ENCODE results near the gene RNF4. TPM values are rescaled to one million over a fixed set of nuclear protein-coding genes. Genes with fewer than 3 reads are reported as not detected.
A peak's percentile ranks its signal among the peaks of the same experiment; 100 is the strongest.

Gene RNF4
- total and polyA plus RNA-seq, 10 of the 15 experiments (the other 5 are each of a cell fraction or from before 2014, with no cell fraction given) = 34.9 to 145 (median 76.1) TPM

- no peak for TF ChIP-seq ASH2L (IDR thresholded peaks at IDR 0.05; ENCODE audit: borderline replicate concordance, low read depth)
- no peak for TF ChIP-seq NR2C2 (IDR thresholded peaks at IDR 0.05; ENCODE audit: borderline replicate concordance, control insufficient read depth, insufficient read length, low read depth)
- TF ChIP-seq NBN (IDR thresholded peaks at IDR 0.05) = no peak
- peak; percentile 93 for TF ChIP-seq CREB1 (IDR thresholded peaks at IDR 0.05; ENCODE audit: low read depth)
- TF ChIP-seq SRF (IDR thresholded peaks at IDR 0.05; ENCODE audit: low read depth in 2 of 2, low read length in 2 of 2) = no peak
- no peak for TF ChIP-seq RCOR1 (conservative IDR thresholded peaks at IDR 0.05; ENCODE audit: low read depth, low read length)
- no peak for TF ChIP-seq NFIC (IDR thresholded peaks at IDR 0.05; ENCODE audit: low read depth, low read length)
- no peak for TF ChIP-seq PAX5 (IDR thresholded peaks at IDR 0.05; ENCODE audit: borderline replicate concordance, low read depth, low read length)
- TF ChIP-seq RFX5 (IDR thresholded peaks at IDR 0.05; ENCODE audit: low read depth, low read length) = no peak
- TF ChIP-seq, protein P1, sequence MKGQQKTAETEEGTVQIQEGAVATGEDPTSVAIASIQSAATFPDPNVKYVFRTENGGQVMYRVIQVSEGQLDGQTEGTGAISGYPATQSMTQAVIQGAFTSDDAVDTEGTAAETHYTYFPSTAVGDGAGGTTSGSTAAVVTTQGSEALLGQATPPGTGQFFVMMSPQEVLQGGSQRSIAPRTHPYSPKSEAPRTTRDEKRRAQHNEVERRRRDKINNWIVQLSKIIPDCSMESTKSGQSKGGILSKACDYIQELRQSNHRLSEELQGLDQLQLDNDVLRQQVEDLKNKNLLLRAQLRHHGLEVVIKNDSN (IDR thresholded peaks at IDR 0.05; ENCODE audit: borderline replicate concordance, extremely low read length, insufficient read depth, low read depth, low read length) = no peak
- no peak for TF ChIP-seq RB1 (IDR thresholded peaks at IDR 0.05; ENCODE audit: borderline replicate concordance)
- TF ChIP-seq ETV6 (conservative IDR thresholded peaks at IDR 0.05 in 1 of 2, IDR thresholded peaks at IDR 0.05 in 1 of 2; ENCODE audit: borderline replicate concordance in 1 of 2, low read depth in 1 of 2) = no peak
- no peak for TF ChIP-seq ZBTB4 (CRISPR knock-in tag; IDR thresholded peaks at IDR 0.05)
- TF ChIP-seq MTA2 (IDR thresholded peaks at IDR 0.05; ENCODE audit: low read depth) = no peak
- TF ChIP-seq TARDBP (IDR thresholded peaks at IDR 0.05; ENCODE audit: borderline replicate concordance) = peak; percentile 84; the same call in 1 of the 2 replicates
- TF ChIP-seq, protein P2, sequence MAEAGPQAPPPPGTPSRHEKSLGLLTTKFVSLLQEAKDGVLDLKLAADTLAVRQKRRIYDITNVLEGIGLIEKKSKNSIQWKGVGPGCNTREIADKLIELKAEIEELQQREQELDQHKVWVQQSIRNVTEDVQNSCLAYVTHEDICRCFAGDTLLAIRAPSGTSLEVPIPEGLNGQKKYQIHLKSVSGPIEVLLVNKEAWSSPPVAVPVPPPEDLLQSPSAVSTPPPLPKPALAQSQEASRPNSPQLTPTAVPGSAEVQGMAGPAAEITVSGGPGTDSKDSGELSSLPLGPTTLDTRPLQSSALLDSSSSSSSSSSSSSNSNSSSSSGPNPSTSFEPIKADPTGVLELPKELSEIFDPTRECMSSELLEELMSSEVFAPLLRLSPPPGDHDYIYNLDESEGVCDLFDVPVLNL (IDR thresholded peaks at IDR 0.05; ENCODE audit: low read depth, low read length) = 0 out of 2 replicates have a peak, but pooled peaks have one; percentile 18
- no peak for TF ChIP-seq ZNF622 (IDR thresholded peaks at IDR 0.05)
- peak; percentile 74 to 87; a peak in 3 of 4 replicates for TF ChIP-seq BHLHE40 (IDR thresholded peaks at IDR 0.05; ENCODE audit: borderline replicate concordance in 1 of 2, low read depth in 2 of 2, low read length in 1 of 2)
- TF ChIP-seq MYB (IDR thresholded peaks at IDR 0.05; ENCODE audit: borderline replicate concordance, low read depth, low read length) = peak; percentile 87; the same call in 1 of the 2 replicates
- TF ChIP-seq IKZF2 (IDR thresholded peaks at IDR 0.05) = no peak
- TF ChIP-seq ZZZ3 (IDR thresholded peaks at IDR 0.05; ENCODE audit: control insufficient read depth, insufficient read length, low read depth) = no peak
- no peak for TF ChIP-seq SREBF2 (IDR thresholded peaks at IDR 0.05; ENCODE audit: low read length)
- TF ChIP-seq IKZF1 (conservative IDR thresholded peaks at IDR 0.05) = peak; percentile 96
- TF ChIP-seq GABPA (IDR thresholded peaks at IDR 0.05; ENCODE audit: low read depth) = no peak
- no peak for TF ChIP-seq TAF1 (IDR thresholded peaks at IDR 0.05; ENCODE audit: borderline replicate concordance, low read depth, low read length)
Observed at GRCh38 chr4:2536193-2537010, 67.5 kb downstream of the RNF4 start, which contains the start of gene FAM193A (continued).

All from GM12878 (cell line).